ENCODE measurements around the gene THRA.

Gene THRA

DNA sequence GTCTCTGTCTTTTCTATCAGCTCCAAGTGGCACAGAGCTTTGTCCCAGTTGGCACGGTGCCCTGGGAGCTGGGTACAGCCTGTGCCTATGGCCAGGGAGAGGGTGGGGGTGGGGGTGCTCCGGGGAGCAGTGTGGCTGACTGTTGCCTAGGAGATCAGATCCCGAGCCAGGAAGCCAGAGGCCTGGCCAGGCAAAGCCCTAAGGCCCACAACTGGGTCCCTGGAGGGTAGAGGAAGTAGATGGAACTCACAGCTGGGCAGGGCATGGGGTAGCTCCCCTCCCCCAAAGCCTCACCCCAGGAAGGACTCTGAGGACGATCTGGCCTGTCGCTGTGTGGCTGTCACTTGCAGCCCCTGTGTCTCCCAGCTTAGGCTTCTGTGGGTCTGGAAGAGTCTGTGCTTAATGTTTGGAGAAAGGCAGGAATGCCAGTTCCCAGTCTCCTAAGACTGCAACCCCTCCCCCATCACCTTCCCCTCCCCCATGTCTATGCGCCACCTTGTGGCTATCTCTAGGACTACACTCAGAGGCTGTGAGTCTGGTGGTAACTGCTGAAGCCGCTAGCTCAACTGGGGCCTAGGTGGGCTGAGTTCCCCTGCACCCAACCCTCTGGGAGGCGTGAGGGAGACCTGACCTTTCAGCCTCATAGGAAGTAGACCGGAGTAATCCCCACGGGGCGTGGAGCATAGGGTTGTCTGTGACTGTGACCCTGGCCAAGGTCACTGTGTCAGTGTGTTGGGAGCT is 12.6 kb downstream of the THRA start:
- TF ChIP-seq, protein P1, sequence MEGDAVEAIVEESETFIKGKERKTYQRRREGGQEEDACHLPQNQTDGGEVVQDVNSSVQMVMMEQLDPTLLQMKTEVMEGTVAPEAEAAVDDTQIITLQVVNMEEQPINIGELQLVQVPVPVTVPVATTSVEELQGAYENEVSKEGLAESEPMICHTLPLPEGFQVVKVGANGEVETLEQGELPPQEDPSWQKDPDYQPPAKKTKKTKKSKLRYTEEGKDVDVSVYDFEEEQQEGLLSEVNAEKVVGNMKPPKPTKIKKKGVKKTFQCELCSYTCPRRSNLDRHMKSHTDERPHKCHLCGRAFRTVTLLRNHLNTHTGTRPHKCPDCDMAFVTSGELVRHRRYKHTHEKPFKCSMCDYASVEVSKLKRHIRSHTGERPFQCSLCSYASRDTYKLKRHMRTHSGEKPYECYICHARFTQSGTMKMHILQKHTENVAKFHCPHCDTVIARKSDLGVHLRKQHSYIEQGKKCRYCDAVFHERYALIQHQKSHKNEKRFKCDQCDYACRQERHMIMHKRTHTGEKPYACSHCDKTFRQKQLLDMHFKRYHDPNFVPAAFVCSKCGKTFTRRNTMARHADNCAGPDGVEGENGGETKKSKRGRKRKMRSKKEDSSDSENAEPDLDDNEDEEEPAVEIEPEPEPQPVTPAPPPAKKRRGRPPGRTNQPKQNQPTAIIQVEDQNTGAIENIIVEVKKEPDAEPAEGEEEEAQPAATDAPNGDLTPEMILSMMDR (IDR thresholded peaks at IDR 0.05; ENCODE audit: low read depth, low read length): peak; percentile 87
- DNase-seq (ENCODE audit: low read depth in 2 of 2): peak; percentile 77 to 79
- peak overlapping the region in 1 of 2 donors; percentile 1 for H3K4me3 ChIP-seq (replicated peaks in 1 of 2; ENCODE audit: low read depth in 2 of 2, low read length in 2 of 2)

DNA sequence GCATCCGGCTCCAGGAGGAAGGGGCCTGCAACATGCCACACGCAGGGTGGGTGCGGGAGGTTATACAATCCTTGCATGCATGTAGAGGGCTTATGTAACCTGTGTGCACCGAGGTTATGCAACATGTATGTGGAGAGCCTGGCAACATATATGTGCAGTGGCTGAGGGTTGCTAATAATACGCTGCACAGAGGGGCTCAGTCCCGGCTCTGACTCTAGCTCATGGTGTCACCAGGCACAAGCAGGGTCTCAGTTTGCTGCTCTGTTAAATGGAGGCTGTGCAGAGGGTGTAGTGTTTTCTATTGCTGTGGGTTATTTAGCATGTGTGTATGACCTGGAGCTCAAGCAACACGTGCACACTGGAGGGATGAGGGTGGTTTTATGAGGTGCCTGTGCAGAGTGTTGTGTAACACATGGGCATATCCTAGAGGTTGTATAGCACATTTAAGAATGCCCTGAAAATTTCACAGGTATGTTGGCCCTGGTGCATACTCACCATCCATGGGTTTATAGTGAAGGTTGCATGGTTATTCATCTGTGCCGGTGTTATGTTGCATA is 13.3 kb downstream of the THRA start:
- DNase-seq (ENCODE audit: low read depth in 2 of 2): no peak
- TF ChIP-seq, protein P1 (IDR thresholded peaks at IDR 0.05; ENCODE audit: low read depth, low read length): no peak
- no peak overlapping the region for H3K4me3 ChIP-seq (replicated peaks in 1 of 2; ENCODE audit: low read depth in 2 of 2, low read length in 2 of 2)

DNA sequence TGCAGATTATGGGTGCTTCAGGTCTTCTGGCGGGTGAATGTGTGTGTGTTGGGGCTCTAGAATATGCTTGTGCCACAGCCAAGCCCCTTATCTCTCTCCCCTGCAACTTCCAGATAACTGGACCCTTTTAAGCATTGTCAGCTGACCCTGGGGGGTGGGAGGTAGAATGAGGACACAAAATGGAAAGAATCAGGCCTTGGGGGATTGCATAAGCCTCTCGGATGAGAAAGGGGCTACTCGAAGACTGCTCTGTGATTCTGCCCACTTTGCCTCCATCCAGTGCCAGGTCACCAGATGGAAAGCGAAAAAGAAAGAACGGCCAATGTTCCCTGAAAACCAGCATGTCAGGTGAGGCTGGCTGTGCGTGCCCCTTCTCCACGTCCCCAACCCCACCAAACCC is 13.8 kb downstream of the THRA start:
- TF ChIP-seq, protein P1 (IDR thresholded peaks at IDR 0.05; ENCODE audit: low read depth, low read length): no peak
- DNase-seq (ENCODE audit: low read depth in 2 of 2): no peak
- H3K4me3 ChIP-seq (replicated peaks in 1 of 2; ENCODE audit: low read depth in 2 of 2, low read length in 2 of 2): no peak overlapping the region

DNA sequence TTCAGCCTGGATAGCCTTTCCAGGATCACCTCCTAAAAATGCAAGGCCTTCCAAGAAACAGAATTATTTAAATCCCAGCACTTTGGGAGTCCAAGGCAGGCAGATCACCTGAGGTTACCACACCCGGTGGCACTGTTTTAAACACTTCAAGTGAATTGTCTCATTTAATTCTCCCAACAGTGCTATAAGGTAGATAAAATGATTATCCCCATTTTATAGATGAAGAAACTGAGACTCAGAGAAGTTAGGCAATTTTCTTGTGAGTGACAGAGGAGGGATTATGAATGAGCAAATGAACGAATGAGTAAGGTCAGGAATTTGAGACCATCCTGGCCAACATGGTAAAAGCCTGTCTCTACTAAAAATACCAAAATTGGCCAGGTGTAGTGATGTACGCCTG is 16.8 kb downstream of the THRA start:
- H3K4me3 ChIP-seq (replicated peaks in 1 of 2; ENCODE audit: low read depth in 2 of 2, low read length in 2 of 2): no peak overlapping the region
- TF ChIP-seq, protein P1 (IDR thresholded peaks at IDR 0.05; ENCODE audit: low read depth, low read length): no peak
- DNase-seq (ENCODE audit: low read depth in 2 of 2): no peak

DNA sequence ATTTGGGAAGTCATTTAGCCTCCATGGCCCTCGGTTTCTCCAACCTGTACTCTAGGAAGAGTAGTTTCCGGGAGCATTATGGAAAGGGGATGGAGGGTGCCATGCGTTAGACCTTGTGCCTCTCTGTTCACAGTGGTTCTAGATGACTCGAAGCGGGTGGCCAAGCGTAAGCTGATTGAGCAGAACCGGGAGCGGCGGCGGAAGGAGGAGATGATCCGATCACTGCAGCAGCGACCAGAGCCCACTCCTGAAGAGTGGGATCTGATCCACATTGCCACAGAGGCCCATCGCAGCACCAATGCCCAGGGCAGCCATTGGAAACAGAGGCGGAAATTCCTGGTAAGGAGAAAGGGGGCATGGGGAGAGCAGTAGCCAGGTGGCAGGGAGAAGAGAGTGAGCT is 21.7 kb downstream of the THRA start:
- TF ChIP-seq, protein P1 (IDR thresholded peaks at IDR 0.05; ENCODE audit: low read depth, low read length): no peak
- DNase-seq (ENCODE audit: low read depth in 2 of 2): no peak

DNA sequence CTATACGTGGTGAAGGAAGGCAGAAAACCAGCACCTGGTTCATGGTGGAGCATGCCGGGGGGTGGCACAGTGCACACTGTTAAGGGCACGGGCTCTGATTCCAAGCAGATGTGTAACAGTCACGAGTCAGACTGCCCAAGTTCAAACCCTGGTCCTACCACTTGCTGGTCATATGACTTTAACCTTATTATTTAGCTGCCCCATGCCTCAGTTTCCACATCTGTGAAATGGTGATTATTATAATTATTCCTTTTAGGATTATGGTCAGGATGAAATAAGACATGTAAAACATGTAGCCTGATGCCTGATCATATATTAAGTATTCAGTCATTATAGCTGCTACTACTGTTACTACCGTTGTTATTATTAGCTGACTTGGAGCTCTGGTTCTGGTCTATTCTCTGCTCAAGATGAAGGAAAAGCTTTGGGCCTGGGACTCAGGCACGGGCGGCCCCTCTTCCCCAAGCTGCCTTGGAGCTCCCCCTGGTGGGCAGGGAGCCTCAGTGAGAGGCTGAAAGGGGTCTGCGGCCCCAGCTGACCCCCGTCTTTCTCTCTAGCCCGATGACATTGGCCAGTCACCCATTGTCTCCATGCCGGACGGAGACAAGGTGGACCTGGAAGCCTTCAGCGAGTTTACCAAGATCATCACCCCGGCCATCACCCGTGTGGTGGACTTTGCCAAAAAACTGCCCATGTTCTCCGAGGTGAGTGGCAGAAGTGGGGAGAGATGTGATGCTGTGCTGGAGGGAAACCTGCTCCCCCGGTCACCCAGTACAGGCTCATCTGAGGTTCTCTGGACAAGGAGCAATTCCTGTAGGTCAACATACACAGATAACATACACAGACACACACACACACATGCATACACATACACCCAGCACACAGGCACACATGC is 23.6 kb downstream of the THRA start:
- H3K4me3 ChIP-seq (replicated peaks in 1 of 2; ENCODE audit: low read depth in 2 of 2, low read length in 2 of 2): no peak overlapping the region
- peak; percentile 50 to 65 for DNase-seq (ENCODE audit: low read depth in 2 of 2)
- TF ChIP-seq, protein P1 (IDR thresholded peaks at IDR 0.05; ENCODE audit: low read depth, low read length): peak; percentile 79

More for the DNA sequence above, 21.7 kb downstream of the THRA start:
- no peak overlapping the region for H3K4me3 ChIP-seq (replicated peaks in 1 of 2; ENCODE audit: low read depth in 2 of 2, low read length in 2 of 2)
